Skin of body (tissue), 2 donors: Measurements from ENCODE around the gene WDR3. TPM values are rescaled to one million over a fixed set of nuclear protein-coding genes. Genes with fewer than 3 reads are reported as not detected.
A peak's percentile ranks its signal among the peaks of the same experiment; 100 is the strongest.

Experiments used
- DNase-seq: peaks from one replicate; lab custom pipeline; 2025; lab: John Stamatoyannopoulos, UW
- total RNA-seq: library from RNA; depleted of rRNA; stranded (reverse); fragments of >200 nt; gene quantifications from one replicate; pipeline ENCODE4 v1.2.3, GENCODE V29; 2014

Gene WDR3
- total RNA-seq, 1 donor from 2014 or later, result 11.6 TPM

- DNase-seq, result no peak
Measured at GRCh38 chr1:117952386-117952785, 22.8 kb downstream of the WDR3 start.

DNA sequence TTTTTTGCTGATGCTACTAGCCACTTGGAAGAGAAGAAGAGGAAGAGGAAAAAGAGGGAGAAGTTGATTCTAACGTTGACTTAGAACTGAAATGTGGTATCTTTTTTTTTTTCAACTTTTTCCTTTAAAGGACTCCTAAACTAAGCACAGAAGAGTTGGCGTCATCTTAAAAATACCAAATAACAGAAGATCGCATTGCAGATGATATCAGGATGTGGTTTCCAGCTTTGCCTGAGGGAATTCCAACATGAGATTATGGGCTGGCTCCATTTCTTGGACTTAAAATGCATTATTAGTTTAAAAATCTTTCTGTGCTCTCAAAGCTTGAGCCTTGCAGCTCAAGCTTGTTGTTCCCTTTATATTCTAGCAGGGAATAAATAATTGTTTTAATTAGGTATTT, 29.8 kb downstream of the WDR3 start:
- DNase-seq, result peak; percentile 4

GRCh38 chr1:117964290-117965038, 34.9 kb downstream of the WDR3 start:
- DNase-seq, result no peak

- DNase-seq, result peak; percentile 25
Measured at GRCh38 chr1:117967477-117967876, 37.9 kb downstream of the WDR3 start.

GRCh38 chr1:117967881-117968280, 38.3 kb downstream of the WDR3 start:
- no peak for DNase-seq

DNA sequence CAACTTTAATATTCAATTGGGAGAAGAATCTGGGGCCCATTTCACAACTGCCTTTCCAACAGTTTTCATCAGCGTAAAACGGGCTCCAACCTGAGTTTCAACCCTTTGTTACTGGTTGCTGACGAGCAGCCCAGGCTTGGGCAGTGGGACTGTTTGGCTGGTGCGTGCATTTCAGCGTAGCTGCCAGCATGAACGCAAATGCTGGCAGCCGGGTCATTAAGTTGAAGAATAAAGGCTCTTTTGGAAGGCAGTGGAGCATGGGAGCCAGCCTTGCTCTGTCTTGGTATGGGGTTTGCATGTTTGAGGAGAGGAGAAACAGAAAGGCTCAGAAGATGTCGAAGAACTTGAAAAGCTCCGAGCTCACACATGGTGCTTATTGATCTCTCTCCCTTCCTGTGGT, 40.7 kb downstream of the WDR3 start:
- no peak for DNase-seq

DNA sequence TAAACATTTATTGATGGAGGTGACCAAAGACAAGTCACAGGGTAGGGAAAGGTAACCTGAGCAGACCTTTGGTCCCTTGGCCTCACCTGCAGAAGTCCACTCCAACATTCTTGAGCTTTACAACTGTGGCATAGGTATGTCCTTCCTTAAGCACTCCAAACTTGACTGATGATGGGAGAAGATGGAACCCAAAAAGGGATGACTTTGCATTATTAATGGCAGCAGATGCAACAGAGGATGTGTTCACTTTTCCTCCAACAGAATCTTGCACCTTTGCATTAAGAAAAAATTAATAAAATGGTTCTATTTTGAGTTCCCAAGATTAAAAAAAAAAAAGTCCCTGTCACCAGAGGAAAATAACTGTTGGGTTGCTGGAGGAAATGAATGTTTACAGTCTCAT, 42.2 kb downstream of the WDR3 start:
- no peak for DNase-seq

DNA sequence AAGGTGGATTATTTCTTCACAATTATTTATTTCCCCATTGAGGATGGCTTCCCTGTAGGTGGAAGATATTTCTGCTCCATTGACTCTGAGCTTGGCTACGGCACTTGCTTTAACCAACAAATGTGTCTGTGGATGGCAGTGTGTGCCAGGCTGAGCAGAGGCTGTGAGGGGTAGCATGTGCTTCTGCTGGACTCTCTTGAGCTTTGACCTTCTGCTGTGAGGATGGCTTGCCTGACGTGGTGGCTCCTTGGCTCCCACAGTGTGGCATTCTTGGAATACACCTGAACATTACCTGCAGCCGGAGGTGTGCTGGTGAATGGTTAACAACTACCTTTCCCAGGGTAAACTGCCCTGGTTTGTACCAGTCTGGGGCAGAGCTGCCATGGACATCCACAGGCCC, 46.8 kb downstream of the WDR3 start:
- no peak for DNase-seq

DNA sequence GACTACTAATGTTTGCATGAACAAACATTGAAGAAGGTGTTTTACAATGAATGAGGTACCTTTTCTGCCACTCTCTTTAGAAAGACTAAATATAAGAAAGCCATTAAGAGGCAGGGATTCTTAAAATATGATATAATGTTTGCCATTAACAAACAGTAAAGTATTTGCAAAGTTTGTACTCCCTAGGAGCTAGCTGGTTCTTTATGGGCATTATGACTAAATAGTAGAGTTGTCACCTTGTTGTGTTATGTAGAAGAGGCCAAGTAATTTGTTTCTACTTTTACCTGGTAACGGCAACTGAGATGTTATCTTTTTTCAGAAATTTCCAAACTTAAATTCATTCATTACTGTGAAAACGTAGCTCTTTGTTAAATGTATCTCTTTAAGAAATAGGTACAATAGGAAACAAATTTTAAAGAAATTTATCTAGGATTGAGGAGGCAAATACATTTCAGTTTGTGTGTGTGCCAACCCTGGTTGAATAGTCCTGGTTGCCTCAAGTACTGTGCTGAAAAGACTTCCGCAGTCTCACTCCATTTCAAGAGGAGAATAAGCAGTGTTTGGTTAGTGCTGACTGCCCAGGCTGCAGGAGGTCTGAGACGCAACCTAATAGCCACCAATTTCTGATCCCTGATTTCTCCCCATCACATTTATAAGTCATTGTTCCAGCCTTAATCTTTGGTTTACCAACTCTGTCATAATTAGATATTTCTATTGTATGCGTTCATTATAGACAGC, 52.1 kb downstream of the WDR3 start:
- no peak for DNase-seq

DNA sequence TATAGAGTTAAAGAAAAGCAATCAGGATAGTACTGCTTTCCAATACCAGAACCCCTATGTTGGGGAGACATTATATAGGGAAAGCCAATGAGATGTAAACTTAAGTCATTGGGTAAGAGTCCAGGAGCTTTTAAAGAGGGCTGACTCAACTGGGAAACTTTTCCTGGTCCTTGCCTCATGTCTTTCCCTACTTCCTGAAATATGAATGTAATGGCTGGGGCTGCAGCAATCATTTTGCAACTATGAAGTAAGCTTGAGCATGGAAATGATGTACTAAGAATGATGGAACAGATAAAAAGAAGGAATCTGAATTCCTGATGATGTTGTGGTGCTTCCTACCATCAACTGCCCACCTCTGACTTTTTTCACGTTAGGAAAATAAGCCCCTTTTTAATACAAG, 55.7 kb downstream of the WDR3 start:
- DNase-seq, result no peak

DNA sequence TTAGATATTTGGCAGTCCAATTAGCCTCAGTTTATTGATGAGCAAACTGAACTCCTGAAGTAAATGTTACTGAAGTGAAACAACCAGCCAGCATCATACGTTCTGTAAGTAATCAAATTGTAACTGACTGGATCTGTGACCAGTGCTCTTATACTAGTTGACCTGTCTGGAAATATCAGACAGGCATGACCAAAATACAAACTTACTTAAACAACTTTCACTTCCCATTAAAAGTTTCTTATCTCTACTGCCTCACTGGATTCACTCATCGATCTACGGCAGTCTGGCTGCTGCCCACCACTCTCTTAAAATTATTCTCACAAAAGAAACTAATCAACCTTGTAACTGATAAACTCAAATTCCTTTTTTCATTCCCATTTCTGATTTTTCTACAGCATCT, 56.4 kb downstream of the WDR3 start:
- DNase-seq, result no peak

DNA sequence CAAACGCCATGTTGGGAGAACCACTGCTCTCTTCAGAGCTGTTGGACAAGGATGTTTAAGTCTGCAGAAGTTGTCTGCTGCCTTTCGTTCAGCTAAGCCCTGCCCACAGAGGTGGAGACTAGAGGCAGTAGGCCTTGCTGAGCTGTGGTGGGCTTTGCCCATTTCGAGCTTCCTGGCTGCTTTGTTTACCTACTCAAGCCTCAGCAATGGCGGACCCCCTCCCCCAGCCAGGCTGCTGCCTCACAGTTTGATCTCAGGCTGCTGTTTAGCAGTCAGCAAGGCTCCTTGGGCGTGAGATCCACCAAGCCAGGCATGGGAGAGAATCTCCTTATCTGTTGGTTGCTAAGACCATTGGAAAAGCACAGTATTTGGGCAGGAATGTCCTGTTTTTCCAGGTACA, 74.8 kb downstream of the WDR3 start:
- no peak for DNase-seq

- DNase-seq, result no peak
Measured at GRCh38 chr1:118007391-118007790, 77.9 kb downstream of the WDR3 start.

GRCh38 chr1:118008011-118008410, 78.5 kb downstream of the WDR3 start:
- no peak for DNase-seq

DNA sequence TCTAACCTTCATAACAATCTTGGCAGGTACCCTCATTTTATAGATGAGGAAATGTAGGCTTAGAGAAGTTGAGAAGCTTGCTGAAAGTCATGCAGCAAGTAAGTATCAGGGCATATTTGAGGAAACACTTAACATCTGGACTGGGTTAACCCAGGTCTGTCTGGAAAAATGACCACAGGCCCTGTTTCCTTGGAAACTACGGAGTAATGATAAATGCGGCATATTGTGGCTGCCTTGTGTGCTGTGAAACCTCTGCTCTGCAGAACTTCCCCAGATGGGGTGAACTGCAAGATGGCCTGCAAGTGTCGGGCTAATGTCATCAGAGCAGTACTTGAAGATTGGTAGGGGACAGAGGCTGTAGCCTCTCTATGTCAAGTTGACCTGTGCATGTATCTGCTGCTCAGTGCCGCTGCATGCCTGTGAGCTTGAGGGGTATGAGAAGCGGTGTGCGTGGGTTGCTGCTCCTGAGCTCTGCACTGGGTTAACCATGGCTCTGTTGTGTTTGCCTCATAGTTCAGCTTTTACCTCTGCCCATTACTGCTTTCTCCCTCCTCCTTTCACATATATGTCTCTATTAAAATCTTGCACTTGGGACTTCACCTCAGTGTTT, 83.1 kb downstream of the WDR3 start:
- no peak for DNase-seq

- no peak for DNase-seq
Measured at GRCh38 chr1:118013336-118013735, 83.8 kb downstream of the WDR3 start.

- DNase-seq, result no peak
Measured at GRCh38 chr1:118013938-118014337, 84.4 kb downstream of the WDR3 start.

Other genes with a start within 250 kb of the WDR3 start
- gene GDAP2, start 118 bp upstream of the WDR3 start, total RNA-seq, result 22.2 TPM